HG02852 (cell line): Measurements from ENCODE around the gene FUNDC2.
A peak's percentile ranks its signal among the peaks of the same experiment; 100 is the strongest.

Source experiments
- ATAC-seq: cut with Tn5 transposase; IDR thresholded peaks from one replicate; pipeline ENCODE4 v1.9.1; 2021; ENCODE audit warnings: mild to moderate bottlenecking, moderate library complexity; ENCODE audit not compliant: unreplicated experiment

The FUNDC2 gene

GRCh38 chrX:155023907-155024833 lies 2.5 kb upstream of the FUNDC2 start:
- no peak for ATAC-seq

GRCh38 chrX:155026420-155026726 lies 271 bp upstream of the FUNDC2 start:
- no peak for ATAC-seq

GRCh38 chrX:155027509-155028066 lies 944 bp downstream of the FUNDC2 start:
- no peak for ATAC-seq

GRCh38 chrX:155028129-155028528 lies 1.5 kb downstream of the FUNDC2 start:
- no peak for ATAC-seq

GRCh38 chrX:155028877-155029291 lies 2.2 kb downstream of the FUNDC2 start:
- ATAC-seq = no peak

GRCh38 chrX:155031657-155032056 lies 5.0 kb downstream of the FUNDC2 start:
- no peak for ATAC-seq

GRCh38 chrX:155035688-155036087 lies 9.0 kb downstream of the FUNDC2 start:
- ATAC-seq = no peak

- no peak for ATAC-seq
These were observed 19.6 kb downstream of the FUNDC2 start for GRCh38 chrX:155046129-155046810.

GRCh38 chrX:155046811-155047528 lies 20.3 kb downstream of the FUNDC2 start:
- no peak for ATAC-seq

- no peak for ATAC-seq
These were observed 22.5 kb downstream of the FUNDC2 start for GRCh38 chrX:155048977-155049619.

GRCh38 chrX:155052738-155053498 lies 26.3 kb downstream of the FUNDC2 start:
- ATAC-seq = no peak

- no peak for ATAC-seq
These were observed 27.0 kb downstream of the FUNDC2 start for GRCh38 chrX:155053656-155054055.

GRCh38 chrX:155054255-155054654 lies 27.6 kb downstream of the FUNDC2 start:
- ATAC-seq = no peak

GRCh38 chrX:155055494-155055893 lies 28.9 kb downstream of the FUNDC2 start:
- ATAC-seq = no peak

- no peak for ATAC-seq
These were observed 29.8 kb downstream of the FUNDC2 start for GRCh38 chrX:155056471-155056870.

- peak; percentile 90 for ATAC-seq
These were observed 30.5 kb downstream of the FUNDC2 start for GRCh38 chrX:155056877-155057792.

GRCh38 chrX:155061760-155062159 lies 35.1 kb downstream of the FUNDC2 start:
- no peak for ATAC-seq

GRCh38 chrX:155065035-155065734 lies 38.5 kb downstream of the FUNDC2 start:
- no peak for ATAC-seq
